NCI-H2227 treated with DMSO at 0.1 percent for 48 hours (cell line): ENCODE results near the gene ZIM2.

Source experiments
- DNase-seq: peaks from one replicate; lab custom pipeline; 2025; lab: John Stamatoyannopoulos, UW

The ZIM2 gene

DNA sequence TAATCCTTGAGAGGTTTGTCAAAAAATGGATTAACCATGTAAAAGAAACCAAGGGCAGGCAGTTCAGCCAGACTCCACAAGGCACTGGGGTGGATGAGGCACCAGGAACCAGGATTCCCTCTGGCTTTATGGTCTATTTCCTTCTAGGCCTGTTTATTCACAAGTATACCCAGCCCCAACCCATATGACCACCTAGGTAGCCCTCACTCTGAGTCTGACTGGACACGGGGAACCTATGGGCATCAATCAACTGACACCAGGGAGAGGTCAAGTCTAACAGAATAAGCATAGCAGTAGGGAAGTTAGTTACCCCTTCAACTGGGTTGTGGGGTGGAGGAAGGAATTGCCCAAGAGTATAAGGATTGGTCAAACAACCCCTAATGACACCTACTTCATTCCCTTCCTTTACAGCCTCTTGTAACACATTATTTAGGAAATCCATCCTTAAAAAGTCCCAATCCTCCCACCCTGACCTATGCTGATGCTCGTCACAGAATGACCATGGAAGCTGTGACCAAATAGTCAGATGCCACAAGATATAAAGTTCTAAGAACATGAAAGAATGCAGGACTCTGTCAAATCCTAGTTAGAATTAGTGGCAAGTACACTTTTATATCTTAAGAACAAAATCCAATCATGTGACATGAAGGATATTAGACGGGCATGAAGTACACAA lies 31.7 kb downstream of the ZIM2 start:
- no peak for DNase-seq

DNA sequence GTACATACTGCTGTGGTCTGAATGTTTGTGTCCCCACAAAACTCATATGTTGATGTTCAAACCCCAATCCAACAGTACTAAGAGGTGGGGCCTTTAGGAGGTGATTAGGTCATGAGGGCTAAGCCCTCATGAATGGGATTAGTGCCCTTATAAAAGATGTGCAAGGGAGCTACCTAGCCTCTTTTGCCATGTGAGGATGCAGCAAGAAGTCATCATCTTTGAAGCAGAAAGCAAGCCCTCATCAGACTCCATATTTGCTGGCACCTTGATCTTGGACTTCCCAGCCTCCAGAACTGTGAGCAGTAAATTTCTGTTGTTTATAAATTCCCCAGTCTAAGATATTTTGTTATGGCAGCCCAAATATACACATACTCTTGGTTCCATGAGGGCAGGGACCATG lies 33.9 kb downstream of the ZIM2 start:
- no peak for DNase-seq

DNA sequence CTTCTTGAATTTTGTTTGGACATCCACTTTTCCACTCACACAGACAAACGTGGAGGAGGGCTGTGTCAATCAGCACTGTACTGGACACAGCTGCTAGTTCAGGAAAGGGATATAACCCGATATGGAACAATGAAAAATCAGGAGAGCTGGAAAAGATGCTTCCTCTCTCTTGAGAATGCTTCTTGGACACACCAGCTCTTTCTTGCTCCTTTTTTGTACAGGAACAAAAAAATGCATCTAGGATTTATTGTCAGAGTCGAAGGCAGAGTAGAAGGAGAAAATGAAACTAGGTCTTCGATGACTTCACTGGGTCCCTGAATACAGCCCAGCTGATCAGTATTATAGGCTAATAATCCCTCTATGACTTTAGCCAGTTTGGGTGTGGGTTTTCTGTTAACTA lies 62.2 kb downstream of the ZIM2 start:
- DNase-seq = no peak

DNA sequence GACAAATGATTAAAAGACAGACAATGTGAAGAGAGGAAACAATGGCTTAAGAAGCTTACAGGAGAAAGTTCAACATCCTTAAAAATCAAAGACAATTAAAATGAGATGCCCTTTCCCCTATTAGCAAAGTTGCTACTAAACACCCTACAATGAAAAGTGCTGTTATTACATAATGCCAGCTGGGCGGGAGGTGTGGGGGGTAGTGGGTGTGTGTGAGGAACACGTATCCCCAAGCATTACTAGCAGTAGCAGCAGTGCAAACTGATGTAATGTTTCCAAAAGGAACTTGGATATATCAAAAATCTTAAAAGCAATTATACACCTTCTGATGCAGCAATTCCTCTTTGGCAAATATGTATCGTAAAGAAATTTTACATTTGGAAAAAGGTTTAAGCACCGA lies 70.9 kb downstream of the ZIM2 start:
- DNase-seq = no peak

DNA sequence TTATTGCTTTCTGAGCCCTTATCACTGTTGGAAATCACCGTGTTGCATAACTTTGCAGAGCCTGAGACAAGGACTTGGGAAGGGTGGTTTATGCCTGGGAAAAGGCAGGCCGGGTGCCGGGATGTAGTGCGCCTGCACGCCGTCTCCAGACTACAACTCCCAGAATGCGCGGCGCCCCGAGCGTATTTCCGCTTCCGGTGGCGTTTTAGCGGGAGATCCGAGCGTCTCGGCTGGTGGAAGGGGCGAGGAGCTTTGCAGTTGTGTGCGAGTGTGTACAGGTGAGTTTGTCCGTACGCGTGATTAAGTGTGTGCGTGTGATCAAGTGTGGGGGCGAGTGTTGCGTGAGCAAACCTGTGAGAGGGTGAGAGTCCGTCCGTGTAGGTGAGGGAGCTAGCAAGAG lies 75.4 kb downstream of the ZIM2 start:
- DNase-seq = peak; percentile 96

DNA sequence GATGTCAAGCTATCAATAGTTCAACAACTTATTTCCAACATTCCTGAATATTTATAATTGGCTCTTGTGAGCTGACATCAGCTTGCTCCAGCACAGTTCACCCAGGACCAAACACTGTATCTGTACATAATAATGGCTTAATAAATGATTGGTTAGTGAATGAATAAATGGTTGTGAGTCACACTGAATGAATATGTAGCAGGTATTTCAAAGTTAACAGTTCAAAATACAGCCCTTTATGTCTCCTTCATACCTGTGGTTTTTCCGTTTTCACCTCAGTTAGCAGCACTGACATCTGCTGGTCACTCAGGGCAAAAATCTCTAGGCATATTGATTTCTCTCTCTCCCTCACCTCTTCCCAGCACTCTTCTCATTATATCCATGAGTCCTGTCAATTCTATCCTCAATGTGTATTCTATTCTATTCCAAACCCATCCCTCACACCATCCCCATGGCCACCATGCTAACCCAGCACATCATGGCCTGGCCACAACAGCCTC lies 76.3 kb downstream of the ZIM2 start:
- no peak for DNase-seq

DNA sequence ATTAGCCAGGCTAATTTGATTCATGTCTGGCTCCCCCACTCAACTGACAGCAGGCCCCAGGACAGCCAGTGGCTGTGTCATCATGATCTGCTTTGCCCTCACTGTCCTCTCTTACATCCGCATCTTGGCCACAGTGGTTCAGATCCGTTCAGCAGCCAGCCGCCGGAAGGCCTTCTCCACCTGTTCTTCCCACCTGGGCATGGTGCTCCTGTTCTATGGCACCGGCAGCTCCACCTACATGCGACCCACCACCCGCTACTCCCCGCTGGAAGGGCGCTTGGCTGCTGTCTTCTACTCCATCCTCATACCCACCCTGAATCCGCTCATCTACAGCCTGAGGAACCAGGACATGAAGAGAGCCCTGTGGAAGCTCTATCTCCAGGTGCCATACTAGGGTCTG lies 79.7 kb downstream of the ZIM2 start:
- DNase-seq = no peak

DNA sequence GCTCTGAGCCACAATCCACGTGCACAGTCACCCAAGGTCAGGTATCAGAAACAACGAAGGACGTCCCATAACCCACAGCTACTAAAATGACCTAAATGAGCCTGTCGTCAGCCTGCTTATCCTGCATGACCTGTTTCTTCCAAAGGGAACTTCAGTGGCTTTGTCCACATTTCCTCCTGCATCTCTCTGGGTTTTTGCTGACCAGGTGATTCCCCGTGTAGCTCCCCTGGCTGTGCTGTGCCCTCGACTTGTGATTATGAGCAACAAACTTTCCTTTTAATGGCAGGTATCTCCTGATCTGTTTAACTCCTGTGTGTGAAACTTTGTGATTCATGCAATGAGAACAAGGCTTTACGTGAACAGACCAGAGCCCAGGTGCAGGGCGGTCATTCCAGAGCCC lies 81.0 kb downstream of the ZIM2 start:
- no peak for DNase-seq

DNA sequence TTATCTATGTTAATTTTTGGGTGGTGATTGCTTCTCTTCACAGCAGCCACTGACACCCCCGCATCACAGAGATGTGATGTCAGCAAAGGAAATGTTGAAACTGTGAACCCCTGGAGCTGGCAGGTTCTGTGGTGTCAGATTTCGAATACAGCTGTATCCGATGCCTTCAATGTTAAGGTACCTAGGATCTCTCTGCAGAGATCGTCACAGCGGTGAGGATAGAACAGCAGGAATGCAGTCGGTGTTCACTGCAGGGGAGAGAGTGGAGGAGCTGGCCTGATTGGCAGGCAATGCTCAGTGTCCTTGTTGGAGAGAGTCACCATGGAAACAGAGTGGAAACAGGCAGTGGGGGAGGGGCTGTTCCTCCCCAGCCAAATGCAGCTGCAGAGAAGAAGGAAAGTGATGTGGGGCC lies 89.4 kb downstream of the ZIM2 start:
- DNase-seq = peak; percentile 99

DNA sequence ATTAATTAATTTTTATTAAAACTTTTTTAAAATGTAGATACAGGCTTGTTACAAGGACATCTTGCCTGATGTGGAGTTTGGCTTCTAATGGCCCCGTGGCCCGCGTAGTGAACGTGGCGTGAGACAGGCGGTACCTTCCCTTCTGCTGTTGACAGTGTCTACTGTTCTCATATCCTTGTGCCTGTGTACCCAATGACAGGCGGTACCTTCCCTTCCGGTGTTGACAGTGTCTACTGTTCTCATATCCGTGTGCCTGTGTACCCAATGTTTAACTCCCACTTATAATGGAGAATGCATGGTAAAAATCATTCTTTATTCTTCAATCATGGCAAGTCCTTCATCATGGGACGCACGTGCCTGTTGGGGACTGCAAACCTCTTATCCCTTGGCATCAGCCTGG lies 89.9 kb downstream of the ZIM2 start:
- DNase-seq = peak; percentile 89

DNA sequence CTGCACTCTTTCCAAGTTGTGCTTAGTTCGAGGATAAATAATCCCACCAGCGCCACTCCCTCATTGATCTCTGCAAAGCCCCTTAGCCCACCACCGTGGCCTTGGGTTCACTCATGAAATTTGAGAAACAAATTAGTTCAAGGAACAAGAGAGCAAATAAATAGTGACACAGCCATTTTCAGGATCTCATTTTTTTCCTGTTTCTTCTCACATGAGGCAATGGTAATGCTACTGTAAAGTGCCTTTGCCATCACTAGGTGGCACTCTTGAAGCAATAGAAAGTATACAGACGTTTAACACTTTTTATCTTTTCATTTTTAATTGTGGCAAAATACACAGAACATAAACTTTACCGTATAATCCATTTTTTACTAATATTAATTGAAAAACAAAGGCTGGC lies 92.1 kb downstream of the ZIM2 start:
- peak; percentile 86 for DNase-seq

DNA sequence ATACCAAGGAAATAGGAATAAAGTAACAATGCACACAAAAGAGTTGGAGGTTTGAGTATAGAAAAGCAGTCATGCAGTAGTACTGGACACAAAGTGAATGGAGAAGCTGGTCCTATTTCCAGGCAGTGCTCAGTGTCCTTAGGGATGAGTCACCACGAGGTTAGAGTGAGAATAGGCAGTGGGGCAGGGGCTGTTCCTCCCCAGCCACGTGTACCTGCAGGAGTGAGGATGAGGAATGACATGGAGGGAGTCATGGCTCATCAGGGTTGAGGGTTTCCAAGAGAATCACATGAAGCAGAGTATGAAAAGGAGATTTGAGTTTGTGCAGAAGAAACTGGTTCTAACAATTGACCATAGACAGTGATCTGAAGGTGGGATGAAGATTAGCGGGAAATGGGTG lies 94.2 kb downstream of the ZIM2 start:
- DNase-seq = no peak

DNA sequence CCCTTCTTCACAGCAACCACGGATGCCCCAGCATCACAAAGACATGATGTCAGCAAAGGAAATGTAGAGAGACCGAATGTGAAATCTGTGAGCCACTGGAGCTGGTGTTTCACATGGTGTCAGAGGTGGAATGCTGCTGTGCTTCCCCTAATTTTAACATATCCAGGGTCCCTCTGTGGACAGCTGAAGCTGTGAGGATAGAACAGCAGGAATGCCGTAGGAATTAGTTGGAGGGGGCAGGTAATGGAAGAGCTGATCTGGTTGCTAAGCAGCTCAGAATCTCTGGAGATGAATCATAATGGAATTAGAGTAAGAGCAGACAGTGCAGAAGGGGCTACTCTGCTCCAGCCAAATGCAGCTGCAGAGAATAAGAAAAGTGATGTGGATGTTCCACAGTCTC lies 100.0 kb downstream of the ZIM2 start:
- peak; percentile 74 for DNase-seq

DNA sequence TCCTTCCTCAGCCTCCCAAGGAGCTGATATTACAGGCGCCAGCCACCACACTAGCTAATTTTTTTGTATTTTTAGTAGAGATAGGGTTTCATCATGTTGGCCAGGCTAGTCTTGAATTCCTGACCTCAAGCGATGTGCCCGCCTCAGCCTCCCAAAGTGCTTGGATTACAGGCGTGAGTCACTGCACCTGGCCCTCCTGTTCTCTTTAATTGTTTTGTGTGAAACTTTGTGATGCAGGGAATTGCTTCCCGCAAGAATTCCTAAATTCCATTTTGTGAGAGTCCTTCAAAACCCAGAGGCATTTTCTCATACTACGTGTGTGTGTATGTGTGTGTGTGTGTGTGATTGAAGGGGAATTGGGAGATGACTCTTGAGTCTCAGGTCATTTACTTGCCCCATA lies 104.0 kb downstream of the ZIM2 start:
- DNase-seq = no peak

DNA sequence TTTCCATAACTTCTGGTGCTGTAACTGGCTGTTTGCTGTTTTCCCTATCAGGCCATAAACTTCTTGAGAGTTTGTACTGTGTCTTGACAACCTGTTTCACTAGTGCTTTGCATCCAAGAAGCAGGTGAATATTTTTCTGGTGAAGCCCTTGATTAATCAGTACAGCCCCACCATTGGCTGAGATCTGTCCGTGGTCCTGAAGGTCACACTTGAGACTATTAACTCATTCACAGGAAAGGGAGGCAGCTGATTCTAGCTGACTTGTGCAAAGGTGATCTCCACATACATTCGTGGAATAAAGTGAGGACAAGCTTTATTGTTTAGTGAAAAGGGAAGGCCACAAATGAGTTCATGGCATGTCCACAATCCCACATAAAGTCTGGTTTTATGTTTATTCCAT lies 107.5 kb downstream of the ZIM2 start:
- DNase-seq = no peak

DNA sequence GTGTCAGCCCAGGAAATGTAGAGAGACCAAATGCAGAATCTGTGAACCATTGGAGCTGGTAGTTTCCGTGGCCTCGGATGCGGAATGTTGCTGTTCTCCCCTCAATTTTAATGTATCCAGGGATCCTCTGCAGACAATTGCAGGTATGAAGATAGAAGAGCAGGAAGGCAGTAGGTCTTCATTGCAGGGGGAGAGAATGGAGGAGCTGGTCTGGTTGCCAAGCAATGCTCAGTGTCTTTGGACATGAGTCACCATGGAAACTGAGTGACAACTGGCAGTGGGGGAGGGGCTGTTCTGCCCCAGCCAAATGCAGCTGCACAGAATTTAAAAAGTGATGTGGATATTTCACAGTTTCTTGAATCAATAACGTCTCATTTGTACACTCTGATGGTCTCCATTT lies 112.8 kb downstream of the ZIM2 start:
- DNase-seq = peak; percentile 88

DNA sequence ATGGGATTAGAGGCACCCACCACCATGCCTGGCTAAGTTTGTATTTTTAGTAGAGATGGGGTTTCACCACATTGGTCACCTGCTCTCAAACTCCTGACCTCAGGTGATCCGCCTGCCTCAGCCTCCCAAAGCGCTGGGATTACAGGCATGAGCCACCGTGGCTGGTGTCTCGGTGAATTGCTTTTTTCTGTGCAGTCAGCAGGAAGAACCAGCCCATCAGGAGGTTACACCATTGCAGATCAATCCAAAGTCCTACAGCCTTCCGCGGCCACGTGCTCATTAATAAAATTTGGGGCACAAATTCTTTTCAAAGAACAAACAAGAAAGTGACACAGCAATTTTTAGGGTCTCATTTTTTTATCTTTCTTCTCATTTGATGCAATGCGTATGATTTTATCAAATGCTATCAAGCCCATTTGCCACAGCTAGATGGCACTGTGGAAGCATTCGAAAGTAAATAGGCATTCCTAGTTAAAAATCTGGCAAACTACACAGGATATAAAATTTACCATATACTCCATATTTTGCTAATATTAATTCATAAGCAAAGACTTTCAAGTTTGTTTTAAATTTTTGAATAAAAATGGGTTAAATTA lies 114.6 kb downstream of the ZIM2 start:
- peak; percentile 74 for DNase-seq
